HAP-1 (cell line): Measurements from ENCODE around the gene C9orf43.
A peak's percentile ranks its signal among the peaks of the same experiment; 100 is the strongest.

Experiments
- DNase-seq, 2 experiments: peaks; one replicate each; pipeline ENCODE4 v3.0.0-alpha.2; 2016 to 2020; ENCODE audit warnings: low spot score in 2 of 2
- H3K27me3 ChIP-seq: fragments of 250-450 bp; sonication (Bioruptor Pico); 2 replicates; pipeline ENCODE4 v1.5.1; 2020; ENCODE audit warnings: low read depth, mild to moderate bottlenecking, moderate library complexity
- H3K36me3 ChIP-seq: fragments of 250-450 bp; sonication (Bioruptor Pico); replicated peaks from 2 replicates; pipeline ENCODE4 v1.5.1; 2020; ENCODE audit warnings: mild to moderate bottlenecking
- H3K4me1 ChIP-seq: fragments of 250-450 bp; sonication (Bioruptor Pico); 2 replicates; pipeline ENCODE4 v1.5.1; 2020; ENCODE audit warnings: mild to moderate bottlenecking
- H3K4me3 ChIP-seq: fragments of 250-450 bp; sonication (Bioruptor Pico); 2 replicates; pipeline ENCODE4 v1.5.1; 2020; ENCODE audit warnings: mild to moderate bottlenecking, moderate library complexity
- H3K9me3 ChIP-seq: fragments of 250-450 bp; sonication (Bioruptor Pico); 2 replicates; pipeline ENCODE4 v1.5.1; 2020; ENCODE audit warnings: mild to moderate bottlenecking, moderate library complexity
- in situ Hi-C: fragments of 300-500 bp; cut with MboI; formaldehyde crosslinking; loops from 3 replicates; pipeline ENCODE4 v1.14.3; 2020; ENCODE audit warnings: low sequenced_read_pairs, inconsistent platforms, mixed read lengths

Gene C9orf43

GRCh38 chr9:113474360-113475028 lies 63.9 kb downstream of the C9orf43 start:
- DNase-seq, result no peak
- Histone ChIP-seq H3K36me3 (no peaks in the 10 kb centered on the region), H3K4me1 (no peaks in the 10 kb centered on the region), H3K27me3 (no peaks in the 10 kb centered on the region), H3K9me3 (no peaks in the 10 kb centered on the region), H3K4me3 (no peak overlapping the region)
- in situ Hi-C loops, result no loop called here

GRCh38 chr9:113475031-113475430 lies 64.5 kb downstream of the C9orf43 start:
- no peaks in the 10 kb centered on the region for H3K36me3 ChIP-seq
- in situ Hi-C loops, result no loop called here
- no peaks in the 10 kb centered on the region for H3K27me3 ChIP-seq
- no peaks in the 10 kb centered on the region for H3K9me3 ChIP-seq
- H3K4me3 ChIP-seq, result no peak overlapping the region
- no peaks in the 10 kb centered on the region for H3K4me1 ChIP-seq
- no peak for DNase-seq

GRCh38 chr9:113475992-113476391 lies 65.4 kb downstream of the C9orf43 start:
- Histone ChIP-seq H3K27me3 (no peaks in the 10 kb centered on the region), H3K4me1 (no peaks in the 10 kb centered on the region), H3K4me3 (no peak overlapping the region), H3K9me3 (no peaks in the 10 kb centered on the region), H3K36me3 (no peaks in the 10 kb centered on the region)
- DNase-seq, result no peak
- in situ Hi-C loops, result no loop called here

- no peak overlapping the region for H3K4me3 ChIP-seq
- no peaks in the 10 kb centered on the region for H3K4me1 ChIP-seq
- DNase-seq, result no peak
- no peaks in the 10 kb centered on the region for H3K9me3 ChIP-seq
- no peaks in the 10 kb centered on the region for H3K36me3 ChIP-seq
- H3K27me3 ChIP-seq, result no peaks in the 10 kb centered on the region
- in situ Hi-C loops, result no loop called here
Measured at GRCh38 chr9:113476511-113476916, 66.0 kb downstream of the C9orf43 start.

GRCh38 chr9:113477058-113477457 lies 66.5 kb downstream of the C9orf43 start:
- Histone ChIP-seq H3K4me3 (no peak overlapping the region), H3K36me3 (no peaks in the 10 kb centered on the region), H3K9me3 (no peaks in the 10 kb centered on the region), H3K4me1 (no peaks in the 10 kb centered on the region), H3K27me3 (no peaks in the 10 kb centered on the region)
- in situ Hi-C loops, result no loop called here
- DNase-seq, result no peak

GRCh38 chr9:113477661-113478060 lies 67.1 kb downstream of the C9orf43 start:
- Histone ChIP-seq H3K4me1 (no peaks in the 10 kb centered on the region), H3K27me3 (no peaks in the 10 kb centered on the region), H3K4me3 (no peak overlapping the region), H3K36me3 (no peaks in the 10 kb centered on the region), H3K9me3 (no peaks in the 10 kb centered on the region)
- in situ Hi-C loops, result no loop called here
- DNase-seq, result no peak

- H3K9me3 ChIP-seq, result no peaks in the 10 kb centered on the region
- H3K27me3 ChIP-seq, result no peaks in the 10 kb centered on the region
- no peak overlapping the region for H3K4me3 ChIP-seq
- H3K36me3 ChIP-seq, result no peaks in the 10 kb centered on the region
- no peaks in the 10 kb centered on the region for H3K4me1 ChIP-seq
- peak in 1 of 2 experiments; percentile 31 for DNase-seq
- in situ Hi-C loops, result no loop called here
Measured at GRCh38 chr9:113479174-113479621, 68.7 kb downstream of the C9orf43 start.
